AG04449 (cell line): Measurements from ENCODE around the gene SYT5.

Experiments
- CTCF ChIA-PET: fragments of 350-600 bp; formaldehyde crosslinking; extraction: SDS; loops from one replicate; lab custom pipeline; 2021; ENCODE audit warnings: antibody characterized with exemption; lab: Yijun Ruan, JAX
- POLR2A ChIA-PET: fragments of 400-600, 350-600 bp; formaldehyde crosslinking; extraction: SDS; loops from one replicate; lab custom pipeline; 2020; ENCODE audit warnings: antibody characterized with exemption, inconsistent platforms; lab: Yijun Ruan, JAX
- DNase-seq: peaks from one replicate; pipeline ENCODE4 v3.0.0-alpha.2; 2010; ENCODE audit warnings: low read depth, low spot score
- H3K4me3 ChIP-seq: 2 replicates; pipeline ENCODE4 v1.5.1; 2011; ENCODE audit warnings: low read depth, mild to moderate bottlenecking, control low read depth, low read length
- CTCF ChIP-seq: IDR thresholded peaks from one replicate; pipeline ENCODE4 v1.5.1; 2011; ENCODE audit warnings: mild to moderate bottlenecking, moderate library complexity, low read length, control low read depth, inconsistent platforms; ENCODE audit not compliant: insufficient read depth; ENCODE audit errors: missing control alignments

The SYT5 gene

DNA sequence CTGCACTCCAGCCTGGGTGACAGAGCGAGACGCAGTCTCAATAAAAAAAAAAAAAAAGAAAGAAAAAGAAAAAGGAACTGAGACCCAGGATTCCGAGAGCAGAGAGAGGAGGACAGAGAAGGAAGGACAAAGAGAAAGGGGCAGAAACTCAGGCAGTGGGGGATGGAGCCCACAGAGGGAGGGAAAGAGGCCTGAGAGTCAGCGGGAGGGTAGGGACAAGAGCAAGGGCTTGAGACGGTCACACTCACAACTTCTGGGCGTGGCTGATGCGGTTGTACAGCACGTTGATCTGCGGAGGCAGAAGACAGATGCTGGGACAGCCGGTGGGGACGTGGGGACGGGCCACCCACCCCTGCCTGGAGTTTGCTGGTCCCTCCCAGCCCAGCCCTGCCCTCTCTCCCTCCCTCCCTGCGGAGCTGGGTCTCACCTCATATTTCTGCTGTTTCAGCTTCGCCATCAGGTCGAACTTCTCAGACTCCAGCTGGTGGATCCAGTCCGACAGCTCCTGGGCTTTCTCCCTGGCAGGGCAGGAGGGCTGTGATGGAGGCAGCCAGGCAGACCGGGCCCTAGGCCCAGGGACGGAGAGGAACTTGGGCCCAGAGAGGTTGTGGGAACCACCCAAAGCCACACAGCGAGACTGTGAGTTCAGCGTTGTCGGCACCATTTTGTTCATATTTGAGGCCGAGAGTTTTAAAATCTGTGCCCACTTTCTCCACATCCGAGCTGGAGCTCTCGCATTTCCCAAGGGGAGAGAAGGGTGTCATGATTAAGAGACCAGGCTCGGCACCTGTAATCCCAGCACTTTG is 46.2 kb downstream of the SYT5 start:
- TF ChIP-seq CTCF: no peak
- no peak overlapping the region for H3K4me3 ChIP-seq
- DNase-seq: no peak
- ChIA-PET CTCF (interaction anchor here (1.1 to 3.0 kb wide), 3 partner anchors 7 to 285 kb away, joined by 3 to 18 read pairs (median 15); no protein-coding TSS in a partner anchor), POLR2A (no interaction called here)

DNA sequence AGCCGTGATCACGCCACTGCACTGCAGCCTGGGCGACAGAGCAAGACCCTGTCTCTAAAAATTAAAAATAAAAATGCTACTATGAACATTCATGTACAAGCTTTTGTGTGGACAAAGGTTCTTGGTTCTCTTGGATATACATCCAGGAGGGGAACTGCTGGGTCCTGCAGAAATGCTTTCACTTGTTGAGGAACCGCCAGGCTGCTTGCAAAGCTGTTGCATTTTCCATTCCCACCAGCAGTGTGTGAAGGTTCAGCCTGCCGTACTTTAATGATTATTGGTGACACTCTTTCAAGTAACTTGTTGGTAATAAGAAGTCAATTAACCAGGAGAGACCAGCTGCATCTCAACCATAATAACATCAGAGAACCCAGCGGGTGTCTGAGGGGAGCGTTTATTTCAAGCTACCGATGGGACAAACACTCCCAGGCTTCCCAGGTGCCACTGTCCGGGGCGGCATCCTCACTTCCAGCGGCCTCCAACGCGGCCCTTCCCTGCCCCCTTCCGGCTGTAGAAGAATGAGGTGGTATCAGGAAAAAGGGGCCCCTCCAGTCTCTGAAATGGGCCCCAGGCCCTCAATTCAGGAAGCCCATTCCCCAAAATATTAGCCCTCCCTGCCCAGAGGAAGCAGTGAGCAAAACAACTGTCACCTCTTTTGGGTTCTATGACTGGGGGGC is 47.5 kb downstream of the SYT5 start:
- no peak for DNase-seq
- CTCF ChIA-PET: interaction anchor here (1.1 to 3.0 kb wide), 4 partner anchors 8 to 372 kb away, joined by 4 to 18 read pairs (median 4); no protein-coding TSS in a partner anchor
- POLR2A ChIA-PET: interaction anchor here (0.9 kb wide), 1 partner anchor 275 kb away, joined by 4 read pairs; the partner anchor contains the start of gene UBE2S
- no peak for TF ChIP-seq CTCF
- H3K4me3 ChIP-seq: no peak overlapping the region

GRCh38 chr19:55131421-55131820 is 48.7 kb downstream of the SYT5 start:
- CTCF ChIA-PET: interaction anchor here (1.1 to 3.0 kb wide), 2 partner anchors 9 to 336 kb away, joined by 4 to 18 read pairs; no protein-coding TSS in a partner anchor
- POLR2A ChIA-PET: interaction anchor here (0.6 kb wide), 1 partner anchor 506 kb away, joined by 3 read pairs; no protein-coding TSS in a partner anchor
- no peak overlapping the region for H3K4me3 ChIP-seq
- no peak for TF ChIP-seq CTCF
- peak; percentile 21 for DNase-seq
